HepG2 (cell line): ENCODE results near the gene NKX1-2.

Source experiments
- SMC3 ChIP-seq: IDR thresholded peaks from 2 replicates; pipeline ENCODE4 v1.6.1; 2011; ENCODE audit warnings: low read length, improper control_type of control experiment
- ZNF274 ChIP-seq: sonication (generic); formaldehyde crosslinking; IDR thresholded peaks from 2 replicates; pipeline ENCODE4 v1.5.1; 2020; ENCODE audit warnings: mild to moderate bottlenecking, missing genetic modification reagents

- TF ChIP-seq SMC3 (no peak), ZNF274 (no peak)
These were observed 48.2 kb upstream of the NKX1-2 start for GRCh38 chr10:124498056-124498455.
